Activated CD8-positive, alpha-beta memory T cell treated with anti-CD3 and anti-CD28 coated beads, Interleukin-2, amount 50 U/mL, for 1 hour (primary cell): Measurements from ENCODE around the gene FBXL2.
"Not testable (repeated sequence)": the region's sequence is repeated elsewhere in the genome, so short reads cannot be mapped to it uniquely, and the experiment has no call there.

ENCODE experiments used
- DNase-seq: peaks from one replicate; pipeline ENCODE4 v3.0.0-alpha.2; 2020; ENCODE audit errors: extremely low read depth

The FBXL2 gene

DNA sequence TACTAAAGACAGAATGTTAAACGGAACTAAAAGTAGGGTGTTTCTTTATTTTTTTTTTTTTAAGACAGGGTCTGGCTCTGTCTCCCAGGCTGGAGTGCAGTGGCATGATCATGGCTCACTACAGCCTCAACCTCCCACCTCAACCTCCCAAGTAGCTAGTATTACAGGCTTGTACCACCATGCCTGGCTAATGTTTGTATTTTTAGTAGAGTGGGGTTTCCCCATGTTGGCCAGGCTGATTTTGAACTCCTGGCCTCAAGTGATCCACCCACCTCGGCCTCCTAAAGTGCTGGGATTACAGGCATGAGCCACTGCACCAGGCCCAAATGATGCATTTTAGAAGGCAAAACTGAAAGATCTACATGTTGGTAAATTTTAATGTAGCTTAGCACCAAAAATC is 152.1 kb downstream of the FBXL2 start:
- not testable (repeated sequence) for DNase-seq

- no peak for DNase-seq
Measured at GRCh38 chr3:33430061-33430460, 152.8 kb downstream of the FBXL2 start.

- no peak for DNase-seq
Measured at GRCh38 chr3:33430571-33430970, 153.3 kb downstream of the FBXL2 start.

- no peak for DNase-seq
Measured at GRCh38 chr3:33433843-33434242, 156.6 kb downstream of the FBXL2 start.
